ENCODE data around the gene ESYT3. TPM values are rescaled to one million over a fixed set of nuclear protein-coding genes. Genes with fewer than 3 reads are reported as not detected.

ESYT3 gene
- total RNA-seq, 1 donor from 2014 or later, result 1.8 TPM

DNA sequence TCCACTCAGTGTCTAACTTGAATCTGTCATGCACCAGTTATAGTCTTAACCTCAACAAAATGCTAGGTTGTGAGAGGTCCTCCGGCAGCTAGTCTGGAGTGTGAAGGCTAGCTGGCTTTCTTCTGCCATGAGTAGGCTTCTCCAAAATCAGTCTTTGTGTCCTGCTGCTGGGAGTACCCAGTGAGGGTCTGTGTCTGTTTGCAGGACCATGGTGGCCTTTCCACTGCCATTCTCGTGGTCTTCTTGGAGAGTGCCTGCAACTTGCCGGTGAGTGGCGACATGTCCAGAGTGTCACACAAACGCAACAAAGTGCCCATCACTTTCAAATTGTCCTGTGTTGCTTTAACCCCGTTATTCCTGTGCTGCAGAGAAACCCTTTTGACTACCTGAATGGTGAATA, 34.0 kb downstream of the ESYT3 start:
- Mint-ChIP-seq H3K9me3 (ENCODE audit: low read depth) (no peaks in the 10 kb centered on the region), H3K27me3 (no peaks in the 10 kb centered on the region), H3K4me3 (ENCODE audit: low read depth) (no peak overlapping the region), H3K27ac (no peak overlapping the region), H3K36me3 (ENCODE audit: insufficient read depth) (no peaks in the 10 kb centered on the region), H3K4me1 (ENCODE audit: low read depth) (no peaks in the 10 kb centered on the region)
- TF ChIP-seq, protein P1, sequence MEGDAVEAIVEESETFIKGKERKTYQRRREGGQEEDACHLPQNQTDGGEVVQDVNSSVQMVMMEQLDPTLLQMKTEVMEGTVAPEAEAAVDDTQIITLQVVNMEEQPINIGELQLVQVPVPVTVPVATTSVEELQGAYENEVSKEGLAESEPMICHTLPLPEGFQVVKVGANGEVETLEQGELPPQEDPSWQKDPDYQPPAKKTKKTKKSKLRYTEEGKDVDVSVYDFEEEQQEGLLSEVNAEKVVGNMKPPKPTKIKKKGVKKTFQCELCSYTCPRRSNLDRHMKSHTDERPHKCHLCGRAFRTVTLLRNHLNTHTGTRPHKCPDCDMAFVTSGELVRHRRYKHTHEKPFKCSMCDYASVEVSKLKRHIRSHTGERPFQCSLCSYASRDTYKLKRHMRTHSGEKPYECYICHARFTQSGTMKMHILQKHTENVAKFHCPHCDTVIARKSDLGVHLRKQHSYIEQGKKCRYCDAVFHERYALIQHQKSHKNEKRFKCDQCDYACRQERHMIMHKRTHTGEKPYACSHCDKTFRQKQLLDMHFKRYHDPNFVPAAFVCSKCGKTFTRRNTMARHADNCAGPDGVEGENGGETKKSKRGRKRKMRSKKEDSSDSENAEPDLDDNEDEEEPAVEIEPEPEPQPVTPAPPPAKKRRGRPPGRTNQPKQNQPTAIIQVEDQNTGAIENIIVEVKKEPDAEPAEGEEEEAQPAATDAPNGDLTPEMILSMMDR (IDR thresholded peaks at IDR 0.05; ENCODE audit: unreplicated experiment), result no peak
- DNase-seq (ENCODE audit: low spot score, unreplicated experiment), result no peak

- H3K27ac Mint-ChIP-seq, result no peak overlapping the region
- TF ChIP-seq, protein P1 (IDR thresholded peaks at IDR 0.05; ENCODE audit: unreplicated experiment), result no peak
- H3K27me3 Mint-ChIP-seq, result no peaks in the 10 kb centered on the region
- no peak overlapping the region for H3K4me3 Mint-ChIP-seq (ENCODE audit: low read depth)
- H3K36me3 Mint-ChIP-seq (ENCODE audit: insufficient read depth), result no peaks in the 10 kb centered on the region
- H3K4me1 Mint-ChIP-seq (ENCODE audit: low read depth), result no peaks in the 10 kb centered on the region
- no peaks in the 10 kb centered on the region for H3K9me3 Mint-ChIP-seq (ENCODE audit: low read depth)
- no peak for DNase-seq (ENCODE audit: low spot score, unreplicated experiment)
These were observed 34.5 kb downstream of the ESYT3 start for GRCh38 chr3:138468886-138469285.

DNA sequence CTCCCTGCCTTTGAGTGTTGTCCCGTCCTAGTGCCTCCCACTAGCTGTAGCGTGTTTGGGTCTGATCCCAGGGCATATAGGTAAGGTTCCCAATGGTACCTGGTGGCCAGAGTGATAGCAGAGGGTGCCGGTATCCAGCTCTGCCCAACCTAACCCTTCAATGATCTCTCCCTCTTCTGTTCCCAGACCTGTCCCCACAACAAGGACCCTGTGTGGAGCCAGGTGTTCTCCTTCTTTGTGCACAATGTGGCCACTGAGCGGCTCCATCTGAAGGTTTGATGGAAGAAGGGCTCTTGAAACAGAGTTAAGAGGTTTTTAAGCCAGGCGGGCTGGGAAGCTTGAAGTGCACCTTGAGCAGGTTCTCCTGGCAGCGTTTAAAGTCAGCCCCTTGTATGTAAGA, 35.5 kb downstream of the ESYT3 start:
- H3K27me3 Mint-ChIP-seq, result no peaks in the 10 kb centered on the region
- no peaks in the 10 kb centered on the region for H3K36me3 Mint-ChIP-seq (ENCODE audit: insufficient read depth)
- no peak overlapping the region for H3K4me3 Mint-ChIP-seq (ENCODE audit: low read depth)
- TF ChIP-seq, protein P1 (IDR thresholded peaks at IDR 0.05; ENCODE audit: unreplicated experiment), result no peak
- no peak for DNase-seq (ENCODE audit: low spot score, unreplicated experiment)
- no peaks in the 10 kb centered on the region for H3K9me3 Mint-ChIP-seq (ENCODE audit: low read depth)
- H3K27ac Mint-ChIP-seq, result no peak overlapping the region
- no peaks in the 10 kb centered on the region for H3K4me1 Mint-ChIP-seq (ENCODE audit: low read depth)

DNA sequence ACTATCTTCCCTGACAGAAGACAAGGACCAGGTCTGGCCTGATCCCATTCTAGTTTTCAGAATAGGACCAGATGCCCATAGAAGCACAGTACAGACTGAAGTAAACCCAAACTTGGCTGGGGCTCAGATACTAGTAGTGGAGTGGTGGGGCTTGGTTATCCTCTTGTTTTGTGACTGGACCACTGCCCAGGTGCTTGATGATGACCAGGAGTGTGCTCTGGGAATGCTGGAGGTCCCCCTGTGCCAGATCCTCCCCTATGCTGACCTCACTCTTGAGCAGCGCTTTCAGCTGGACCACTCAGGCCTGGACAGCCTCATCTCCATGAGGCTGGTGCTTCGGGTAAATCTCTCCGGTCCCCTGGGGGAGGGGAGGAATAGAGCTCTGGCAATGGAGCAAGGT, 36.3 kb downstream of the ESYT3 start:
- Mint-ChIP-seq H3K36me3 (ENCODE audit: insufficient read depth) (no peaks in the 10 kb centered on the region), H3K4me1 (ENCODE audit: low read depth) (no peaks in the 10 kb centered on the region), H3K27me3 (no peaks in the 10 kb centered on the region), H3K27ac (no peak overlapping the region), H3K4me3 (ENCODE audit: low read depth) (no peak overlapping the region), H3K9me3 (ENCODE audit: low read depth) (no peaks in the 10 kb centered on the region)
- no peak for DNase-seq (ENCODE audit: low spot score, unreplicated experiment)
- TF ChIP-seq, protein P1 (IDR thresholded peaks at IDR 0.05; ENCODE audit: unreplicated experiment), result no peak

DNA sequence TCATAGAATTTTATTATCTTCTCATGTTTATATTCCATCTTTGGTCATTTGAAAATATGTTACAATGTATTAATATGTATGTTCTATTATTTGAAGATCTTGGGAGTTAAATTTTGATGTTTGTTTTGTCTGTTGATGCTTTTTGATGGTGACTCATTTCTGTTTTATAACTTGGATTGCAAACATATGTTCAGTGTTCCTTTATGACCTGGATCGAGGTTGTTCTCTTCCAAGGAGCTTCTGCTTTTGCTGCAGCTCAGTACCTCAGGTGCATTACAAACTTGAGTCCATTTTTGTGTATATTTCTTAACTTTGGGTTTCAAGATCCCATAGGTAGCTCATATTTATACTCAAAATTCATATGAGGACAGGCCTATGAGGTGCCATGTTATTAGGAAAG, 37.1 kb downstream of the ESYT3 start:
- Mint-ChIP-seq H3K9me3 (ENCODE audit: low read depth) (no peaks in the 10 kb centered on the region), H3K4me1 (ENCODE audit: low read depth) (no peaks in the 10 kb centered on the region), H3K36me3 (ENCODE audit: insufficient read depth) (no peaks in the 10 kb centered on the region), H3K27ac (no peak overlapping the region), H3K4me3 (ENCODE audit: low read depth) (no peak overlapping the region), H3K27me3 (no peaks in the 10 kb centered on the region)
- no peak for DNase-seq (ENCODE audit: low spot score, unreplicated experiment)
- TF ChIP-seq, protein P1 (IDR thresholded peaks at IDR 0.05; ENCODE audit: unreplicated experiment), result no peak
